Neutrophil (primary cell): ENCODE measurements around the gene CSTPP1.

Experiments
- H3K27ac ChIP-seq: fragments of 200-600 bp; sonication (generic); 2 replicates; pipeline ENCODE4 v1.5.1; 2016; ENCODE audit warnings: mild to moderate bottlenecking, moderate library complexity
- H3K27me3 ChIP-seq: fragments of 200-600 bp; sonication (generic); 2 replicates; pipeline ENCODE4 v1.6.0; 2016; ENCODE audit warnings: mild to moderate bottlenecking
- H3K36me3 ChIP-seq: fragments of 200-600 bp; sonication (generic); 2 replicates; pipeline ENCODE4 v1.5.1; 2017
- H3K4me1 ChIP-seq, 2 experiments: fragments of 200-600 bp in 1 of 2; sonication (generic) in 1 of 2; 1 replicate in 1 of 2; 2 replicates in 1 of 2; pipeline versions ENCODE4 v1.5.1 to v1.6.1; 2013 to 2016; ENCODE audit warnings: low read depth in 1 of 2, low read length in 1 of 2, mild to moderate bottlenecking in 1 of 2, moderate library complexity in 1 of 2; ENCODE audit not compliant: control insufficient read depth in 1 of 2, insufficient read depth in 1 of 2
- H3K4me3 ChIP-seq, 2 experiments: fragments of 200-600 bp in 1 of 2; sonication (generic) in 1 of 2; 1 replicate in 1 of 2; 2 replicates in 1 of 2; pipeline ENCODE4 v1.5.1; 2013 to 2016; ENCODE audit warnings: low read depth in 1 of 2, low read length in 1 of 2, mild to moderate bottlenecking in 1 of 2, moderate library complexity in 1 of 2
- H3K9me3 ChIP-seq: fragments of 200-600 bp; sonication (generic); 2 replicates; pipeline ENCODE4 v1.5.1; 2016
- TF ChIP-seq, protein P1 (sequence below): fragments of 200-600 bp; sonication (generic); IDR thresholded peaks from 2 replicates; pipeline ENCODE4 v1.5.1; 2016; ENCODE audit warnings: antibody characterized with exemption

CSTPP1 gene

DNA sequence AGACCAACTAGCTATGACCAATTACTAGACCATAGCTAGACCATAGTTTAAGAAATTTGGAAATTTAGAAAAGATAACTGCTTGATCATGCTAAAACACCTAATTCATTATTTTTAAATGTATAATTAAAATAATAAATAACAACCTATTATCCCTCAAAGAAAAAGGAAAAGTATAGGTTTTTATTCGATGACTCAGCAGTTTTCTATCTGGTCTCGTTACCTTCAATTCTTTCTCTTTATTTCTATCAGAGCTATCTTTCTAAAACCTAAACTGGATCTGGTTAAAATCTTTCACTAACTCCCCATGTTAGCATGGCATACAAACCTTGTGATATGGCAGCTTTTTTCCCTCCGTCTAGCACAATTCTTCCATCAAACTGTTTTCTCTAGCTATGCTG is 27.3 kb downstream of the CSTPP1 start:
- TF ChIP-seq, protein P1, sequence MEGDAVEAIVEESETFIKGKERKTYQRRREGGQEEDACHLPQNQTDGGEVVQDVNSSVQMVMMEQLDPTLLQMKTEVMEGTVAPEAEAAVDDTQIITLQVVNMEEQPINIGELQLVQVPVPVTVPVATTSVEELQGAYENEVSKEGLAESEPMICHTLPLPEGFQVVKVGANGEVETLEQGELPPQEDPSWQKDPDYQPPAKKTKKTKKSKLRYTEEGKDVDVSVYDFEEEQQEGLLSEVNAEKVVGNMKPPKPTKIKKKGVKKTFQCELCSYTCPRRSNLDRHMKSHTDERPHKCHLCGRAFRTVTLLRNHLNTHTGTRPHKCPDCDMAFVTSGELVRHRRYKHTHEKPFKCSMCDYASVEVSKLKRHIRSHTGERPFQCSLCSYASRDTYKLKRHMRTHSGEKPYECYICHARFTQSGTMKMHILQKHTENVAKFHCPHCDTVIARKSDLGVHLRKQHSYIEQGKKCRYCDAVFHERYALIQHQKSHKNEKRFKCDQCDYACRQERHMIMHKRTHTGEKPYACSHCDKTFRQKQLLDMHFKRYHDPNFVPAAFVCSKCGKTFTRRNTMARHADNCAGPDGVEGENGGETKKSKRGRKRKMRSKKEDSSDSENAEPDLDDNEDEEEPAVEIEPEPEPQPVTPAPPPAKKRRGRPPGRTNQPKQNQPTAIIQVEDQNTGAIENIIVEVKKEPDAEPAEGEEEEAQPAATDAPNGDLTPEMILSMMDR: no peak

DNA sequence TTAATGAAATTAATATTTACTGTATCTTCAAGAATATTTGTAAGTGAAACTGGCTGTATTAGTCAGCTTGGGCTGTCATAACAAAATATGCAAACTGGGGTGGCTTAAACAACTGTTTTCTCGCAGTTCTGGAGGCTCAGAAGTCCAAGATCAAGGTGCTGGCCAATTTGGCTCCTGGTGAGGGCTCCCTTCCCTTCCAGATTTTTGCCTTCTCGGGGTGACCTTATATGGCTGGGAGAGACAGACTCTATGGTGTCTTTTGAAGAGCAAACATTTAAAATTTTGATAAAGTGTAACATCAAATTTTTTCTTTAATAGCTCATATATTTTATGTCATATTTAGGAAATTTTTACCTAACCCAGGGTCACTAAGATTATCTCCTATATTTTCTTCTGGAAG is 30.2 kb downstream of the CSTPP1 start:
- TF ChIP-seq, protein P1: no peak
- H3K4me3 ChIP-seq: no peak overlapping the region
- no peaks in the 10 kb centered on the region for H3K36me3 ChIP-seq
- no peak overlapping the region for H3K27ac ChIP-seq
- H3K27me3 ChIP-seq: no peaks in the 10 kb centered on the region
- no peaks in the 10 kb centered on the region for H3K9me3 ChIP-seq
- peaks cover 0 to 12% of the 10 kb centered on the region in 2 experiments for H3K4me1 ChIP-seq

More for the DNA sequence above, 27.3 kb downstream of the CSTPP1 start:
- Histone ChIP-seq H3K9me3 (no peaks in the 10 kb centered on the region), H3K4me1 (no peaks in the 10 kb centered on the region), H3K27me3 (no peaks in the 10 kb centered on the region), H3K27ac (no peak overlapping the region), H3K36me3 (no peaks in the 10 kb centered on the region), H3K4me3 (no peak overlapping the region)

DNA sequence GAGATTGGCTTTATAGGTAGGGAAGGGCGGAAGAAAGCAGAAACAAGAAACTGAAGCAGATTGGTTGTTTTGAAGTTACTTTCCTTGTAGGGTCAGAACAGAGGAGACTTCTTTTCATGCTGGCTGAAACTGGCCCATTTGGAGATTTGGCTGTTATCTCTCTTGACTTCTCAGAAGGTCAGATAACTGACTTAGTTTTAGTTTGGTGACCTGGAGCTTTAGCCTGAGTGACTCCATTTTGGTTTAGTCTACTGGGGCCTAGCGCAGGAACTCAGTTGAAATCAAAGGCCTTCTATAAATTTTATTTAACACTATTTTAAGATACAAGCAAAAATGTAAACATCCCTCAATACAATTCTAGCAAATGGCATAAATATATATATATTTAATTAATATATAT is 31.4 kb downstream of the CSTPP1 start:
- Histone ChIP-seq H3K4me3 (no peak overlapping the region), H3K36me3 (no peaks in the 10 kb centered on the region), H3K27me3 (no peaks in the 10 kb centered on the region), H3K9me3 (no peaks in the 10 kb centered on the region), H3K4me1 (peaks cover 0 to 16% of the 10 kb centered on the region in 2 experiments), H3K27ac (no peak overlapping the region)
- TF ChIP-seq, protein P1: no peak

DNA sequence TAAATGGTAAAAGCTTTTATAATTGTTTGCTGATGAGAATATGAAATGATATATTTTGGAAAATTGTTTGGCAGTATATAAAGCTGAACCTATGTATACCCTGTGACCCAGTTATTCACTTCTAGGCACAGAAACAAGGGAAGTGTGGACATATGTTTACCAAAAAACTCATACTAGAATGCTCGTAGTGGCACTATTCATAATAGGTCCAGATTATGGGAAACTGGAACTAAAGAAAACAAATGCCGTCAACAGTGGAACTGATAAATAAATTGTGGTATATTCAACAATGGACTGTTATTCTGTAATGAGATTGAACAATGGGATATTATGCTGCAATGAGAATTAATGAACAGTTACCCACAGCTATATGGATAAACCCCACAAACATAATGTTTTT is 32.8 kb downstream of the CSTPP1 start:
- H3K27me3 ChIP-seq: no peaks in the 10 kb centered on the region
- no peaks in the 10 kb centered on the region for H3K36me3 ChIP-seq
- H3K9me3 ChIP-seq: no peaks in the 10 kb centered on the region
- no peak overlapping the region for H3K27ac ChIP-seq
- H3K4me1 ChIP-seq: peaks cover 0 to 16% of the 10 kb centered on the region in 2 experiments
- H3K4me3 ChIP-seq: no peak overlapping the region
- TF ChIP-seq, protein P1: no peak

DNA sequence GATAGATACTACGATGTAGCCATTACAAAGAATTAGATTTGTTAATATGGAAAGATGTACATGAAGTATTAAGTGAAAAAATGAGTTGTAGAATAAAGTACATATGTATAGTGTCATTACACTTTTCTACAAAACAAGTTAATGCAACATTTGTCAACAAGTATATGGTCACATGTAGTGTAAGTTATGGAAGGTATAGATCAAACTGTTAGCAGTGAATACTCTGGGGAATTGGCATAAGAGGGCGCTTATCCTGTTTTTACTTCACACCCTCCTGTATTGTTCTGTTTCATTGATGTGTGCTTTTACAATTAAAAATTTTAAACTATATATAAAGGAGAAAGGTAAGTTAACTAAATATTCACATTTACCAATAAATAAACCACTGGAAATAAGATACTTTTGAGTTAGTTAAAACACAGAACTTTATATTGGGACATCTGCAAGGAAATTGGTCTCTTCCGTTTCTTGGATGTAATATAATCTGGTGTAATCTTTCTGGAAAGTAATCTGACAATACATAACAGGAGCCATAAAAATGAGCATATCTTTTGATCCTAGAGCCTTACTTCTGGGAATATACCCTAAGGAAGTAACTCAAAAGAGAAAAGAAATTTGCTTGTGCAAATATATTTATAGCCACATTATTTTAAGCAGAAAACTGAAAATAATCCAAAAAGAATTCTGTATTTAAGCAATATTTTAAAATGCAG is 34.5 kb downstream of the CSTPP1 start:
- Histone ChIP-seq H3K9me3 (no peaks in the 10 kb centered on the region), H3K4me1 (peaks cover 0 to 16% of the 10 kb centered on the region in 2 experiments), H3K4me3 (no peak overlapping the region), H3K27ac (no peak overlapping the region), H3K27me3 (no peaks in the 10 kb centered on the region), H3K36me3 (no peaks in the 10 kb centered on the region)
- TF ChIP-seq, protein P1: no peak
